CD8-positive, alpha-beta memory T cell (primary cell): ENCODE measurements around the gene C1QL1. TPM values are rescaled to one million over a fixed set of nuclear protein-coding genes. Genes with fewer than 3 reads are reported as not detected.

Source experiments
- CTCF ChIA-PET: fragments of 350-600 bp; sonication (Branson Sonifier 250); formaldehyde crosslinking; loops from one replicate; lab custom pipeline; 2021; ENCODE audit warnings: antibody characterized with exemption; lab: Charles Lee
- POLR2A ChIA-PET: fragments of 350-600 bp; sonication (Branson Sonifier 250); formaldehyde crosslinking; loops from one replicate; lab custom pipeline; 2021; ENCODE audit warnings: antibody characterized with exemption; lab: Charles Lee
- DNase-seq, 5 donors: peaks; one replicate each; pipeline versions ENCODE4 v3.0.0 to v3.0.0-alpha.2; 2020 to 2022; ENCODE audit warnings: mixed read lengths in 1 of 5
- H3K27ac ChIP-seq: one replicate; pipeline ENCODE4 v1.7.0; 2013; ENCODE audit warnings: low read depth, mild to moderate bottlenecking, low read length, moderate library complexity
- H3K27me3 ChIP-seq: 2 replicates; pipeline ENCODE4 v1.7.0; 2013; ENCODE audit warnings: low read length, mild to moderate bottlenecking; ENCODE audit not compliant: insufficient read depth, poor library complexity, severe bottlenecking
- H3K36me3 ChIP-seq: 2 replicates; pipeline ENCODE4 v1.7.0; 2013; ENCODE audit warnings: mild to moderate bottlenecking, low read length, moderate library complexity; ENCODE audit not compliant: insufficient read depth
- H3K4me1 ChIP-seq: 2 replicates; pipeline ENCODE4 v1.7.0; 2013; ENCODE audit warnings: mild to moderate bottlenecking, low read length, moderate library complexity; ENCODE audit not compliant: insufficient read depth
- H3K4me3 ChIP-seq: 2 replicates; pipeline ENCODE4 v1.7.0; 2013; ENCODE audit warnings: mild to moderate bottlenecking, low read length
- H3K9me3 ChIP-seq: 2 replicates; pipeline ENCODE4 v1.7.0; 2013; ENCODE audit warnings: mild to moderate bottlenecking, low read length
- H3K27ac Mint-ChIP-seq, 8 donors: one replicate each; pipeline ENCODE4 v1.8.0; 2020 to 2021; ENCODE audit warnings: mixed read lengths in 8 of 8, mild to moderate bottlenecking in 6 of 8, inconsistent platforms in 3 of 8, moderate library complexity in 3 of 8
- H3K27me3 Mint-ChIP-seq, 2 donors: one replicate each; pipeline ENCODE4 v1.8.0; 2020 to 2021; ENCODE audit warnings: mixed read lengths in 2 of 2, mild to moderate bottlenecking in 1 of 2, moderate library complexity in 1 of 2
- H3K36me3 Mint-ChIP-seq, 3 donors: one replicate each; pipeline ENCODE4 v1.8.0; 2020 to 2021; ENCODE audit warnings: mixed read lengths in 3 of 3, inconsistent platforms in 1 of 3, mild to moderate bottlenecking in 1 of 3
- H3K4me1 Mint-ChIP-seq, 3 donors: one replicate each; pipeline ENCODE4 v1.8.0; 2020 to 2021; ENCODE audit warnings: mixed read lengths in 3 of 3, inconsistent platforms in 1 of 3, mild to moderate bottlenecking in 1 of 3
- H3K4me3 Mint-ChIP-seq, 7 donors: one replicate each; pipeline ENCODE4 v1.8.0; 2020 to 2021; ENCODE audit warnings: mixed read lengths in 7 of 7, mild to moderate bottlenecking in 6 of 7, moderate library complexity in 4 of 7, inconsistent platforms in 2 of 7
- H3K9me3 Mint-ChIP-seq, 5 donors: one replicate each; pipeline ENCODE4 v1.8.0; 2020 to 2022; ENCODE audit warnings: mixed read lengths in 5 of 5, mild to moderate bottlenecking in 3 of 5, moderate library complexity in 2 of 5, inconsistent platforms in 1 of 5
- polyA plus RNA-seq: library from polyadenylated mRNA; unstranded; fragments of 300-500 nt; fragmentation: Illumina TruSeq; gene quantifications from one replicate; pipeline ENCODE4 v1.2.3, GENCODE V29; 2021
- total RNA-seq, 2 experiments: library from RNA; stranded (reverse); gene quantifications; one replicate each; pipeline ENCODE4 v1.2.3, GENCODE V29; 2021

The C1QL1 gene
- total and polyA plus RNA-seq, 3 experiments from 2014 or later, result not detected

DNA sequence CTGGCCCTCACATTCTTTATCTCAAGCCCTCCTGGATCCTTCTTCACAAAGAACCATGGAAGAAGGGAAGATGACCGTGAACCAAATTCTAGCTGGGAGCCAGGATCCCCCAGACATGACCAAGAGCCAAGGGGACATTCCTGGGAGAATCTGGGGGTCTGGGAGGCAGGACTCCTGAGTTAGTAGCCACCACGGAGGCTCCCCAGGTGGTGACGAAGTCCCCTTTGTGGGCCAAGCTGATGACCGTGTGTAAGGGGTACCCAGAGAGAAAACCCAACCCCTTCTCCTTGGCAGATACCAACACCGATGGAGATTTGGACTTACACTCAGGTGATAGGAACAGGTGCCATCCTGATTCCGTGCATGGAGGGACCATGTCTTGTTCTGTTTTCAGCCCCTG lies 46.0 kb downstream of the C1QL1 start:
- DNase-seq, result no peak
- H3K36me3 Mint-ChIP-seq, result no peaks in the 10 kb centered on the region
- Histone ChIP-seq H3K27me3 (no peaks in the 10 kb centered on the region), H3K9me3 (no peaks in the 10 kb centered on the region), H3K4me3 (no peak overlapping the region), H3K27ac (no peak overlapping the region), H3K4me1 (no peaks in the 10 kb centered on the region), H3K36me3 (no peaks in the 10 kb centered on the region)
- H3K9me3 Mint-ChIP-seq, result no peaks in the 10 kb centered on the region
- peak overlapping the region in 1 of 8 donors; percentile 65 for H3K27ac Mint-ChIP-seq
- H3K4me1 Mint-ChIP-seq, result no peaks in the 10 kb centered on the region
- H3K4me3 Mint-ChIP-seq, result no peak overlapping the region
- POLR2A ChIA-PET, result no interaction called here
- CTCF ChIA-PET, result interaction anchor here (1.4 to 5.6 kb wide), 3 partner anchors 11 to 276 kb away, joined by 3 to 45 read pairs (median 10); no protein-coding TSS in a partner anchor
- H3K27me3 Mint-ChIP-seq, result peaks cover 2 to 21% of the 10 kb centered on the region in 2 donors

DNA sequence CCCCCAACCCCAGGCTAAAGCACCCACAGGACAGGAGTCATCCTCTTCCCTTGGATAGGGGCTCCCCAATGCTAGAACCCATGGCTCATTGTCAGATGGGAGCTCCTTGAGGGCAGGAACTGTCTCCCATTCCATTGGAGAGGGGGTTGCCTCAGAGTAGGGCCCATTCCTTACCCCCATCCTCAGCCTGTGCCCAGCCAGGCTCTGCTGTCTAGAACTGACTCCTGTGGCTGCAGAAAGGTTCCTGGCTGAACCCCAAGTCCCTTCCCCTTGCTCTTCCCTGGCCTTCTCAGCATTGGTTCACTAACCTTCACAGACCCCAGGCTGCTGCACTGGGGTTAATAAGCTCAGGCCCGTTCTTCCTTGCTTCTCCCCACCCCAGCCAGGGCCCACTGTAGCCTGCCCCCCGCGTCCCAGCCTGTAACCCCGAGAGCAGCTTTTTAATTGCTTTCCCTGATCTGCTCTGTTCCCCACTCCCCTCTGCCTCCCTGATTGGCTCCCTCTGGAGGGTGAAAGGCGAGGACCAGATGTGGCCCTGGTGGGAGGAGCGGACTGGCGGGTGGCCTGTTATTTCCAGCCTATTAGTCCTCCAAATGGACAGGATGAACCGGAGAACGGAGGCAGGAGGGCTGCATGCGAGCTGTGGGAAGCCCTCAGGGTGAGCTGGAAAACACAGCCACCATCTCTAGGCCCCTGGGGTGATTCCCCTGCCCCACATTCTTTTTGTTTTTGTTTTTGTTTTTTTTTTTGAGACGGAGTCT lies 46.8 kb downstream of the C1QL1 start:
- Mint-ChIP-seq H3K27me3 (peaks cover 2 to 21% of the 10 kb centered on the region in 2 donors), H3K36me3 (no peaks in the 10 kb centered on the region), H3K9me3 (no peaks in the 10 kb centered on the region), H3K4me3 (peak overlapping the region in 1 of 7 donors; percentile 40), H3K4me1 (no peaks in the 10 kb centered on the region), H3K27ac (peak overlapping the region in 1 of 8 donors; percentile 65)
- CTCF ChIA-PET, result interaction anchor here (1.2 to 5.6 kb wide), 6 partner anchors 10 to 276 kb away, joined by 3 to 45 read pairs (median 6); no protein-coding TSS in a partner anchor
- Histone ChIP-seq H3K9me3 (no peaks in the 10 kb centered on the region), H3K4me1 (no peaks in the 10 kb centered on the region), H3K4me3 (no peak overlapping the region), H3K36me3 (no peaks in the 10 kb centered on the region), H3K27me3 (no peaks in the 10 kb centered on the region), H3K27ac (no peak overlapping the region)
- DNase-seq, result no peak
- POLR2A ChIA-PET, result no interaction called here

DNA sequence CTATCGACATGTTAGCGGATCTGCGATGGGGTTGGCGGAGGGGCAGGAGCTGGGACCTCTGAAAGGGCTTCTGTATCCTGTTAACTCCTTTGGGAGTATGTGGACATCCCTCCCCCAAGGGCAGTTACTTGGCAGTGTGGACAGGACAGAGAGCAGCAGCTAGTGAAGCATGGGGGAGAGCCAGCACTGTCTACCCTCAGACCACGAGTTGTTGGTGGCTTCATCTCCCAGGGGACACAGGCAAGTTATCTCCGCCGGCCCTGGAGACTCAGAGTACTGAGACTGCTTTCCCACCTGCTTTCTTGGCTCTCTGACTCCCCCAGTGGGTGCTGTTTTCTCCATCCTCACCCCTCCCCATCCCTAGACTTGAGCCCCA lies 47.5 kb downstream of the C1QL1 start:
- no peaks in the 10 kb centered on the region for H3K36me3 Mint-ChIP-seq

GRCh38 chr17:44919885-44920564 lies 48.1 kb downstream of the C1QL1 start:
- peak; percentile 17 to 70 (median 31) for DNase-seq
- Histone ChIP-seq H3K9me3 (no peaks in the 10 kb centered on the region), H3K36me3 (no peaks in the 10 kb centered on the region), H3K27me3 (no peaks in the 10 kb centered on the region), H3K4me3 (no peak overlapping the region), H3K4me1 (no peaks in the 10 kb centered on the region), H3K27ac (no peak overlapping the region)
- Mint-ChIP-seq H3K27me3 (peaks cover 2 to 21% of the 10 kb centered on the region in 2 donors), H3K4me3 (no peak overlapping the region), H3K27ac (peak overlapping the region in 1 of 8 donors; percentile 75), H3K36me3 (no peaks in the 10 kb centered on the region), H3K4me1 (no peaks in the 10 kb centered on the region), H3K9me3 (no peaks in the 10 kb centered on the region)
- ChIA-PET CTCF (interaction anchor here (0.6 to 5.6 kb wide), 13 partner anchors 9 to 215 kb away, joined by 3 to 45 read pairs (median 4); partner anchors contain the start of genes ACBD4, KIF18B and PLCD3), POLR2A (no interaction called here)

More for the DNA sequence above, 47.5 kb downstream of the C1QL1 start:
- H3K9me3 ChIP-seq, result no peaks in the 10 kb centered on the region
- no peaks in the 10 kb centered on the region for H3K36me3 ChIP-seq
- no peak overlapping the region for H3K27ac Mint-ChIP-seq
- H3K27me3 Mint-ChIP-seq, result peaks cover 2 to 21% of the 10 kb centered on the region in 2 donors
- no peaks in the 10 kb centered on the region for H3K27me3 ChIP-seq
- H3K4me3 Mint-ChIP-seq, result no peak overlapping the region
- H3K27ac ChIP-seq, result no peak overlapping the region
- POLR2A ChIA-PET, result no interaction called here
- no peaks in the 10 kb centered on the region for H3K4me1 ChIP-seq
- H3K9me3 Mint-ChIP-seq, result no peaks in the 10 kb centered on the region
- DNase-seq, result no peak
- CTCF ChIA-PET, result interaction anchor here (0.6 to 5.6 kb wide), 13 partner anchors 10 to 215 kb away, joined by 3 to 45 read pairs (median 4); partner anchors contain the start of genes ACBD4, KIF18B and PLCD3
- no peak overlapping the region for H3K4me3 ChIP-seq
- no peaks in the 10 kb centered on the region for H3K4me1 Mint-ChIP-seq

- H3K4me3 Mint-ChIP-seq, result no peak overlapping the region
- no peak overlapping the region for H3K27ac ChIP-seq
- H3K4me3 ChIP-seq, result no peak overlapping the region
- H3K36me3 Mint-ChIP-seq, result no peaks in the 10 kb centered on the region
- ChIA-PET POLR2A (no interaction called here), CTCF (interaction anchor here (1.0 to 5.6 kb wide), 7 partner anchors 9 to 216 kb away, joined by 3 to 45 read pairs (median 4); partner anchors contain the start of genes ACBD4 and PLCD3)
- peaks cover under 1 to 25% of the 10 kb centered on the region in 2 donors for H3K27me3 Mint-ChIP-seq
- no peaks in the 10 kb centered on the region for H3K9me3 Mint-ChIP-seq
- H3K4me1 Mint-ChIP-seq, result no peaks in the 10 kb centered on the region
- H3K36me3 ChIP-seq, result no peaks in the 10 kb centered on the region
- no peak for DNase-seq
- H3K27me3 ChIP-seq, result no peaks in the 10 kb centered on the region
- no peaks in the 10 kb centered on the region for H3K4me1 ChIP-seq
- H3K27ac Mint-ChIP-seq, result no peak overlapping the region
- no peaks in the 10 kb centered on the region for H3K9me3 ChIP-seq
Observed at GRCh38 chr17:44919411-44919810, 48.7 kb downstream of the C1QL1 start.

GRCh38 chr17:44918006-44918405 lies 50.1 kb downstream of the C1QL1 start:
- Histone ChIP-seq H3K36me3 (no peaks in the 10 kb centered on the region), H3K27ac (no peak overlapping the region), H3K27me3 (no peaks in the 10 kb centered on the region), H3K9me3 (no peaks in the 10 kb centered on the region), H3K4me1 (no peaks in the 10 kb centered on the region), H3K4me3 (no peak overlapping the region)
- peaks cover 0 to 5% (median 5%) of the 10 kb centered on the region in 3 donors for H3K4me1 Mint-ChIP-seq
- no peaks in the 10 kb centered on the region for H3K9me3 Mint-ChIP-seq
- H3K36me3 Mint-ChIP-seq, result no peaks in the 10 kb centered on the region
- ChIA-PET POLR2A (no interaction called here), CTCF (interaction anchor here (0.7 to 1.8 kb wide), 3 partner anchors 102 to 280 kb away, joined by 3 to 4 read pairs (median 3); no protein-coding TSS in a partner anchor)
- no peak for DNase-seq
- H3K4me3 Mint-ChIP-seq, result no peak overlapping the region
- H3K27me3 Mint-ChIP-seq, result peaks cover 6 to 29% of the 10 kb centered on the region in 2 donors
- H3K27ac Mint-ChIP-seq, result no peak overlapping the region

DNA sequence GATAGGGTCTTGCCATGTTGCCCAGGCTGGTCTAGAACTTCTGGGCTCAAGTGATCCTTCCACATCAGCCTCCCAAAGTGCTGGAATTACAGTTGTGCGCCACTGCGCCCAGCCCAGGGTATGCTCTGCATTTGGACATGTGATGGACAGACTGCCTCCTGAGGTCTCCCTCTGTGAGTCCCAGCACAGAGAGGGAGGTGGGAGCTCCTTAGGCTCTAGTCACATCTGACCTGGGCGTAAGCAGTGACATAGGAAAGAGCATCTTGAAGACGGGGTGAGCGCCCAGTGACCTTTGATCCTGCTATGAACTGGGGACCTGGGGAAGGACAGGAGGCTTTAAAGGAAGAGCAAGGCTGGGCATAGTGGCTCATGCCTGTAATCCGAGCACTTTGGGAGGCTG lies 50.6 kb downstream of the C1QL1 start:
- DNase-seq, result no peak

More for the DNA sequence above, 50.6 kb downstream of the C1QL1 start:
- CTCF ChIA-PET, result interaction anchor here (0.7 to 1.8 kb wide), 2 partner anchors 102 to 104 kb away, joined by 3 to 4 read pairs; no protein-coding TSS in a partner anchor
- H3K36me3 Mint-ChIP-seq, result peaks cover 0 to 1% (median 0%) of the 10 kb centered on the region in 3 donors
- Histone ChIP-seq H3K27me3 (no peaks in the 10 kb centered on the region), H3K4me1 (no peaks in the 10 kb centered on the region), H3K9me3 (no peaks in the 10 kb centered on the region), H3K36me3 (no peaks in the 10 kb centered on the region), H3K27ac (no peak overlapping the region), H3K4me3 (no peak overlapping the region)
- POLR2A ChIA-PET, result no interaction called here
- H3K27me3 Mint-ChIP-seq, result peaks cover 11 to 28% of the 10 kb centered on the region in 2 donors
- H3K4me3 Mint-ChIP-seq, result no peak overlapping the region
- H3K4me1 Mint-ChIP-seq, result peaks cover 0 to 5% (median 5%) of the 10 kb centered on the region in 3 donors
- H3K27ac Mint-ChIP-seq, result no peak overlapping the region
- H3K9me3 Mint-ChIP-seq, result no peaks in the 10 kb centered on the region
